ENCODE data around the gene COL26A1.
"Not testable (repeated sequence)": the region's sequence is repeated elsewhere in the genome, so short reads cannot be mapped to it uniquely, and the experiment has no call there.

Gene COL26A1

GRCh38 chr7:101453617-101454016, 90.9 kb downstream of the COL26A1 start:
- DNase-seq, result no peak

GRCh38 chr7:101457001-101457750, 94.5 kb downstream of the COL26A1 start:
- DNase-seq, result peak; percentile 1

DNA sequence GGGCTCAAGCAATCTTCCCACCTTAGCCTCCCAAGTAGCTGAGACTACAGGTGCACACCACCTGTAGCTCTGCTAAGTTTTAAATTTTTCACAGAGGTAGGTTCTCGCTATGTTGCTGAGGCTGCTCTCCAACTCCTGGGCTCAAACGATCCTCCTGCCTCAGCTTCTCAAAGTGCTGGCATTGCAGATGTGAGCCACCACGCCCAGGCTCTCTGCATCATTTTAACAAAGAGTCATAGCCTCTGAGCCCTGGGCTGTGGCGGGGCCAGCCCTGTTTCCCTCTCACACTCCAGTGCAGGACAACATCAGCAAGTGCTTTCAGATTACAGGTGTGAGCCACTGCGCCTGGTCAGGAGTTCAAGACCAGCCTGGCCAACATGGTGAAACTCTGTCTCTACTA, 102.5 kb downstream of the COL26A1 start:
- peak; percentile 85 for DNase-seq

GRCh38 chr7:101465576-101466196, 103.0 kb downstream of the COL26A1 start:
- no peak for DNase-seq

DNA sequence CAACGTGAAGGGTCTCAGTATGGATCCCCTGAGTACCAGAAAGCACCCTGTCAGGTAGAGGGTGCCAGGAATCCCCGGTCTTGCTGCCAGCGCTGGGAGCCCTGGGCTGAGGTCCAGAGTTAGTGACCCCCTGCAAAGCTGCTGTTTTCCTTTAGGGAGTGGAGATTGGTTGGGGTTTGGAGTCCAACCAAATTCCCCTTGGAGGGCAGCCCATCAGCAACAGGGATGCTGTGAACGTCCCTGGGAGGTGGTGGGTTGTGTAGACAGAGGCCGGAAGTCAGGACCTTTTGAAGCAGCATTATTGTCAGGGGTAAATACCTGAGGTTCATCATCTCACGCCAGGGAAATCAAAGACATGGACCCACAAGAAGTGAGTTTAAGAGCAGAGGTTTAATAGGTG, 104.2 kb downstream of the COL26A1 start:
- no peak for DNase-seq

GRCh38 chr7:101468546-101469275, 106.0 kb downstream of the COL26A1 start:
- DNase-seq, result peak; percentile 33

DNA sequence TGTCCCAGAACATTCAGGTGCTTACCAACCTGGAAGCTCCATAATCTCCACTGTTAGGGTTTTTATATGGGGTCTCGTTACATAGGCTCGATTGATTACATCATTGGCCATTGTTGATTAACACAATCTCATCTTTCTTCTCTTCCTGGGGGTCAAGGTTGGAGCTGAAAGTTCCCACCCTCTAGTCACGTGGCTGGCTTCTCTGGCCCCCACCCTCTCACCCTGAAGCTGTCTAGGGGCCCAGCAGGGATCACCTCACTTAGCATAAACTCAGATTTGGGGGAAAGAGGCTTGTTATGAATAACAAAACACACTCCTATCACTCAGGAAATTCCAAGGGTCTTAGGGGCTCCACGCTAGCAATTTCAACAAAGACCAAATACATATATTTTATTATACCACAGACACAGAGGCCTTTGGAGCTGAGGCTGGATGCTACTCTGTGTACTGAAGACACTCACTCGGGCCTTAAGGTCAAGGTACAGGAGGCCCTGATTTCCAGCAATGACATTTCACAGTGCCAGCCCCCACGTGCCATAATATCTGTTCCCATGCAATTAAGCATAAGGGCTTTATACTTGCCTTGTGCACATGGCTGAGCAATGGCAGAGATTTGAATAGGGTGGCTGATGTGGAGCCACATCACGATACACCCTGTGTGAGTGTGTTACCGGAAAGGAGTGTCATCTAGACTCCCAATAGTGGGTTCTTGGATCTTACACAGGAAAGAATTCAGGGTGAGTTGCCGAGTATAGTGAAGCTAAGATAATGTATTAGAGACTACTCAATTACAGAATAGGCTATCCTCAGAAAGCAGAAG, 108.2 kb downstream of the COL26A1 start:
- DNase-seq, result peak; percentile 1

- no peak for DNase-seq
These were observed 111.5 kb downstream of the COL26A1 start for GRCh38 chr7:101474178-101474577.

DNA sequence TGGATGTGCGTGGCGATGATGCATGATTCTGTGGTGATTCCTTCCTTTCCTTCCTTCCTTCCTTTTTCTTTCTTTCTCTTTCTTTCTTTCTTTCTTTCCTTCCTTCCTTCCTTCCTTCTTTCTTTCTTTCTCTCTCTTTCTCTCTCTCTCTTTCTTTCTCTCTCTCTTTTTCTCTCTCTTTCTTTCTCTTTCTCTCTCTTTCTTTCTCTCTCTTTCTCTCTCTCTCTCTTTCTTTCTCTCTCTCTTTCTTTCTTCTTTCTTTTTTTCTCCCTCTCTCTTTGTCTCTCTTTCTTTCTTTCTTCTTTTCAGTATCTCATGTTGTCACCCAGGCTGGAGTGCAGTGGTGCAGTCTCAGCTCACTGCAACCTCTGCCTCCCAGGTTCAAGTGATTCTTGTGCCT, 113.0 kb downstream of the COL26A1 start:
- DNase-seq, result not testable (repeated sequence)

DNA sequence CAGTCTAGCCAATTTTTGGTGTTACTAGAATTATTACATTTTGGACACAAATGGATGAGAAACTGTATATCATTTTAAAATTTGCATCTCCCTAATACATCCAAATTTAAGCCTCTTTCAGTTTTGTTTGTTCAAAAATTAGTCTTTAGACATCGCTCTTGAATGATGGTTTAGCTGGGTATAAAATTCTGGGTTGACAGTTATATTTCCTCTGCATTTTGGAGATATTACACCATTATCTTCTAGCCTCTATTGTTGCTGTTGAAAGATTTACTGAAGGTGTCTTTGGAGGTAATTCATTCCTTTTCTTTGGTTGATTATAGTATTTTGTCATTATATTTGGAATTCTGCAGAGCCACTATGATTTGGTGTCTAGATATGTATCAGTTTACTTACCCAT, 116.5 kb downstream of the COL26A1 start:
- no peak for DNase-seq

GRCh38 chr7:101486056-101486432, 123.4 kb downstream of the COL26A1 start:
- not testable (repeated sequence) for DNase-seq

- no peak for DNase-seq
These were observed 123.9 kb downstream of the COL26A1 start for GRCh38 chr7:101486433-101487104.

DNA sequence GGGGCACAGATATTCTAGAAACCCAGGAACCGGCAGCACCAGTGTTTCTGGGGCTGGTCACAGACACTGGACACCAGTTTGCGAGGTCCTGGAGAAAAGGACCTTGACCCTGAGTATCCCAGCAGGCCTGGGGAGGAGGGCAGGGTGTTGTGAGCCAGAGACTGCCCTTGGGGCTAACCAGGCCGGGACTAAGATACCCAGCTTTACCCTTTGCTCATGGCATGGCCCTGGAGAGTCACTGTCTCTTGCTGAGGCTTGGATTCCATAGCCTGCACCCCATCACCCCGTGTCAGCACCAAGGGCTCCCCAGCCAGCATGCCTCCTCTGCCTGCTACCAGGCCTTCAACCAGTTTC, 124.4 kb downstream of the COL26A1 start:
- DNase-seq, result no peak

- no peak for DNase-seq
These were observed 125.1 kb downstream of the COL26A1 start for GRCh38 chr7:101487753-101488152.

GRCh38 chr7:101488826-101489572, 126.3 kb downstream of the COL26A1 start:
- DNase-seq, result no peak

GRCh38 chr7:101490439-101490838, 127.8 kb downstream of the COL26A1 start:
- DNase-seq, result not testable (repeated sequence)

DNA sequence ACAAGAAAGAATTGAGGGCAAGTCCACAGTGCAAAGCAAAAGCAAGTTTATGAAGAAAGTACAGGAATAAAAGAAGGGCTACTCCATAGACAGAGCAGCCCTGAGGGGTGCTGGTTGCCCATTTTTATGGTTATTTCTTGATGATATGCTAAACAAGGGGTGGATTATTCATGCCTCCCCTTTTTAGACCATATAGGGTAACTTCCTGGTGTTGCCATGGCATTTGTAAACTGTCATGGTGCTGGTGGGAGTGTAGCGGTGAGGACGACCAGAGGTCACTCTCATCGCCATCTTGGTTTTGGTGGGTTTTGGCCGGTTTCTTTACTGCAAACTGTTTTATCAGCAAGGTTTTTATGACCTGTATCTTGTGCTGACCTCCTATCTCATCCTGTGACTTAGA, 128.8 kb downstream of the COL26A1 start:
- not testable (repeated sequence) for DNase-seq

- no peak for DNase-seq
These were observed 132.1 kb downstream of the COL26A1 start for GRCh38 chr7:101494602-101495329.

DNA sequence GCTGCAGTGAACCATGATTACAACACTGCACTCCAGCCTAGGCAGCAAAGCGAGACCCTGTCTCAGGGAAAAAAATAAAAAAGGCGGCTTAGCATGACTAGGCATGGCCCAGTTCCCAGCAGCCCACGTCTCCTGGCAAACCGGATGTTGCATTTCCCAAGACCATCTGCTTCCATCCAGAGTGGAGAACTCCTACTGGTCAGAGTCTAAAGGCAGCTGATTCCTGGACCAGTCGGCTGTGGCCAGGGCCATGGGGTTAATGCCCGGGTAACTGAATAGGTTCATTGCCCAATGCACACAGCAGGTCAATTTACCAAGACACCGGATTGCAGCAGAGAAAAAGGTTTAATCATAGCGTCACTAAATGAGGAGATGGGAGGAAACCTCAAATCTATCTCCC, 133.3 kb downstream of the COL26A1 start:
- no peak for DNase-seq

DNA sequence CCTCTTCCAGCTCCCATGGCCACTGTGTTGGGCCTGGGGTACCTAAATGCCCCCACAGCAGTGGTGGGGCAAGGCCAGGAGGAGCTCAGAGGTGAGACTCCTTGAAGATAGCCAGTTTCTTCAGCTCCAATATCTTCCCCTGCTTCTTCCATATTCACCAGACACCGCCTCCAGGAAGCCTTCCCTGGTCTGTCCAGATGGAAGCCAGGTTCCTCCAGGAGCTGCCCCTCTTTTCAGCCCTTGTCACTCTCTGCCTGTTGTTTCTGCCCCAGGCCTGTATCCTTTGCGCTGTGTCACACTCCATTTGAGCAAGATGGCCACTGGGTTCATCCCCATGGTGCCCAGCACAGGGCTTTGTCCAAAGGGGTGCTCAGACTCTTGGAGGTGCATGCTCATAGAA, 138.7 kb downstream of the COL26A1 start:
- DNase-seq, result no peak

GRCh38 chr7:101502466-101503098, 139.9 kb downstream of the COL26A1 start:
- no peak for DNase-seq
